NCI-H526 treated with DMSO at 0.1 percent for 48 hours (cell line): ENCODE results near the gene MMP24OS.

ENCODE experiments used
- DNase-seq: peaks from one replicate; lab custom pipeline; 2025; lab: John Stamatoyannopoulos, UW

The MMP24OS gene

GRCh38 chr20:35290887-35291417 is 13.0 kb upstream of the MMP24OS start:
- no peak for DNase-seq

- no peak for DNase-seq
Observed at GRCh38 chr20:35290186-35290886, 12.4 kb upstream of the MMP24OS start.

- DNase-seq: no peak
Observed at GRCh38 chr20:35288325-35289060, 10.6 kb upstream of the MMP24OS start.

GRCh38 chr20:35287509-35288324 is 9.8 kb upstream of the MMP24OS start:
- DNase-seq: no peak

DNA sequence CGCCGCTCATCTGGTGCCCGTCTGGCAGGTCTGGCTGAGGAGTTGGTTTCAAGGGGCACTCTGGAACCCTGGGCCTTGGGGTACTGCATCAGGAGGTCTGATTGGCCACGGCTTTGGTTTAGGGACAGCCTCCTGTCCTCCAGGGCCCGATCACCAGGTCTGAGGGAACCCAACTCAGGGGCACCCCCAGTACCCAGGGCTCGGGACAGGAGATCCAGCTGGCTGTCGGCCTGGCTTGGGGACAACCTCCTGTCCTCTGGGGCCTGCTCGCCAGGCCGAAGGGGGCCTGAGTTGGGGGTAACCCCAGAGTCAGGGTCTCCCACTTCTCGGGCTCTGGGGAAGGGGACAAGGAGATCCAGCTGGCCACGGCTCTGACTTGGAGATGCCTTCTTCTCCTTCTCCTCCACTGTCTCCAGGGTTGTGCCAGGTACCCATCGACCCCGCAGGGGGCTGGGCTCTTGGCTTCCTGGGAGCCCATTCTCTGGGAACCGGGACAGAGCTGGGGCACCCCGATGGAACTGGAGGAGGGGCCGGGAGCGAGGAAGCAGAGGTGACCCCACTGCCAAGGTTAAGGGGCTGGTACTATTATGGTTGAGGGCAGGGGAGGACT is 9.1 kb upstream of the MMP24OS start:
- no peak for DNase-seq

DNA sequence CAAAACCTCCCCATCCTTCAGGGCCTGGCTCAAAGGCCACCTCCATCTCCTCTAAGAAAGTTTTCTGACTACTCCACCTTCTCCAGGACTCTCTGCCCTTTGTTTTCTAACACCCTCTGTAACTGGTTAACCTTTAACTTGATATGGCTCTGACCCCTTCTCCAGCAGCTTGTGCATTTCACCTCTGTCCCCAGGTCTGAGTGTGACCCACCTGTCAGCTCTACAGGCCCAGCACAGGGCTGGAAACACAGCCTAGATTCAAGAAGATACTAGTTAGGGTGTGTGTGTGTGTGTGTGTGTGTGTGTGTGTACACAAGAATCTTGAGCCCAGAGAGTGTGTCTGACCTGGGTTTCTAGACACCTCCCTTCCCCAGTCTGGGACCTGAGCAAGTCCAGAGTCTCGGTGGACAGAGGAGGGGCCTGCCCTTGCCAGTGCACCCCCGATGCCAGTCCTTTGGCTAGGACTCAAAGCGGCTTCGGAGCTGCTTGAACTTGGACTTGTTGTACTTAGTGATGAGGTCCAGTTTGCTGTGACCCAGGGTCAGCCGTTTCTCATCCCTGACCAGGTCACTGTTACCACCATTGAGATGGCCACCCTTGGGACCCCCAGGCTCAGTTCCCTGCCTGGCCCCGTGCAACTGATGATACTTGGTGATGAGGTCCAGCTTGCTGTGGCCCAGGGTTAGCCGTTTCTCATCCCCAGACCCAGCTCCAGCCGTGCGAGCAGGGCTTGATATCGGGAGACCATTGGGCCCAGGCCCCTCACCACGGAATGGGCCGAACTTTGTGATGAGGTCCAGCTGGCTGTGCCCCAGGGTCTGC is 8.4 kb upstream of the MMP24OS start:
- DNase-seq: no peak

DNA sequence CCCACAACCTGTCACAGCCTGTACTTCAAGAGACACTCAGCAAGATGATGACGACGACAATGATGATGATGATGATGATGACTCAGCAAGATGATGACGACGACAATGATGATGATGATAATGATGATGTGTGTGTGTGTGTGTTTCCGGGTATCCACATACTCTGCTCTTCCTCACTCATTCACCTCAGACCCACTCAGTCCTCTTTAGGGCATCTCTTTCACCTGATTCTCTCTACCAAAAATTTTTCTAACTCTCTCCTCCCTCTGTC is 7.8 kb upstream of the MMP24OS start:
- DNase-seq: no peak

GRCh38 chr20:35284992-35285805 is 7.3 kb upstream of the MMP24OS start:
- no peak for DNase-seq

GRCh38 chr20:35284267-35284991 is 6.5 kb upstream of the MMP24OS start, which contains the start of gene EIF6:
Gene EIF6 (minus strand): TSS chr20:35284772. CDS start chr20:35284487, 285 bp downstream.
- DNase-seq: peak; percentile 88

DNA sequence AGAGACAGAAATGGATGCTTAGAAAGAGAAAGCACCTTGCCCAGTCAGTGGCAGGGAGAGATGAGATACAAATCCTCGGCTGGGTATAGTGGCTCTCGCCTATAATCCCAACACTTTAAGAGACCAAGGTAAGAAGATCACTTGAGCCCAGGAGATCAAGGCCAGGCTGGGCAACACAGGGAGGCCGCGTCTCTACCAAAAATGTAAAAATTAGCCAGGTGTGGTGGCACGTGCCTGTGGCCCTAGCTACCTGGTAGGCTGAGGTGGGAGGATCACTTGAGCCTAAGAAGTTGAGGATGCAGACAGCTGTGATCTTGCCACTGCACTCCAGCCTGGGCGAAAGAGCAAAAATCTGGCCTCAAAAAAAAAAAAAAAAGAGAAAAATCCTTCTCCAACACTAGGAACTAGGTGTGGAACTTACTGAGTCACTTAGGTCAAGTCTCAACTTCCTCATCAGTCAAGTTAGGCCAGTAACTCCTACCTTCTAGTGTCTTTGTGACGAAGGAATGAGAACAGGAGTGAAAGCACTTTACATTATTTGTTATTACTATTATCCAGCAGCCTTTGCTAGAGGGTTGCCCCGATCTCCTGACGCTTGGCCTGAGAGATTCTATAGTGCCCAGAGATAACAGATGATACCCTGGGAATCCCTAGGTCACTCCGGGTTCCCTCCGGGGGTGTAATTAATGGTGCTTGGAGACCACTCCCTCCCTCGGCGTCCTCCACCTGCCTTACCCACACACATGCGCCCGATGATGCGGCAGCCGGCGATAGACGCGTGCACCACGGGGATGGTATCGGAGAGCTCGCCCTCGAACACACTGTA is 5.7 kb upstream of the MMP24OS start:
- no peak for DNase-seq

DNA sequence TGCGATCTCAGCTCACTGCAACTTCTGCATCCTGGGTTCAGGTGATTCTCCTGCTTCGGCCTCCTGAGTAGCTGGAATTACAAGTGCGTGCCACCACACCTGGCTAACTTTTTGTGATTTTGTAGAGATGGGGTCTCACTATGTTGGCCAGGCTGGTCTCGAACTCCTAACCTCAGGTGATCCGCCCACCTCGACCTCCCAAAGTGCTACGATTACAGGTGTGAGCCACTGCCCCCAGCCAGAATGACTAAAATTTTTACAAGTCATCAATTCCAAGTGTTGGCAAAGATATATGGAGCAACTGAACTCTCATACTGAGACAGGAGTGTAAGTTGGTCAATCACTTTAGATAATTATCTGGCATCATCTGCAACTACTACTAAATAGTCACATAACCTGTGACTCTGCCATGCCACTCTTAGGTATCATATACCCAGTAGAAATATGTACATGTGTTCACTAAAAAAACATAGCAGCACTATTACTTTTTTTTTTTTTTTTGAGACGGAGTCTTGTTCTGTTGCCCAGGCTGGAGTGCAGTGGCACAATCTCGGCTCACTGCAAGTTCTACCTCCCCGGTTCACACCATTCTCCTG is 3.7 kb upstream of the MMP24OS start:
- no peak for DNase-seq

GRCh38 chr20:35280523-35280922 is 2.6 kb upstream of the MMP24OS start:
- DNase-seq: no peak

DNA sequence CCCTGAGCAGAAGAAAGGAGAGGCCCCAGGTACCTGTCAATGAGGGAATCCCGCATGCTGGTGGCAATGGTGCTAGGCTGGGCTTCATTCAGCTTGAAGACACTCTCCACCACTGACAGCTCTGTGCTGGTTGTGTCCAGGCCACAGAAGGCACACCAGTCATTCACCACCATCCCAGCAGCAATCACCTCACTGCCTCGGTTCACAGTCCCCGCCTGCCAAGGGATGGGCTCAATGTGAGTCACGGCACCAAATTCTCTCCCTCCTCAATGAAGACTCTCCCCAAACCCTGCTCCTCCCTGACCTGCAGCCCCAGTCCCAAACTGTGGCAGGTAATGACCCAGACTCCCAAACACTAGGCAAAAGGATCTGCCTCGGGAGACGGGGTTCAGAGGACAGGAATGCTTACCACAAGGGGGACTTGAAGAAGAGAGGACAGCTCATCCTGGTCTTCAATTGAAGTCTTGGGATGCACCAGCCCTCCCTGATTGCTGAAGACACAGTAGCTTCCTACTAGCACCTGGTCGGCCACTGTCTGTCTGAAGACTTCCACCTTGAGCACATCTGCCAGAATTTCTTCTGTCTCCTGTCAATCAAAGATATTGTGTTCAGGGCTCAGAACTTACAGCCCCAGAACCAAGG is 1.7 kb upstream of the MMP24OS start:
- DNase-seq: no peak

- no peak for DNase-seq
Observed at GRCh38 chr20:35279040-35279439, 1.1 kb upstream of the MMP24OS start.

DNA sequence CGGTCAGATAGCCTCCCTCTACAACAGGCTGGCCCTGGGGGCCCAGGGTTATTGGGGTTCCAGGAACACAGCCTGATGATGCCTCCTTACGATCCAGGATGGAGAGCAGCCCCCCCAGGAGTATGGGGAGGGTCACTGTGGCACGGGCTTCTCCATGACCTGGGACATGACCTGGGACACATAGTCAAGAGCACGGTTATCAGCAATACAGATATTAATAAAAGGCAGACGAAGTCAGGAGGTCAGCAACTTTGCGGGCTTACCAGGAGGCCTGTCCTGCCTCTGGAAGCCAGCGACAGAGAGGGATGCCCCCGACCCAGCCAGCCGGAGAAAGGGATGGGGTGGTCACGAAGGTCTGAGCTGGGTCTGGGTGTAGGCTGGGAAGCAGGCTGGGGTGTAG is 795 bp downstream of the MMP24OS start:
- no peak for DNase-seq

- DNase-seq: no peak
Observed at GRCh38 chr20:35276408-35276807, 1.5 kb downstream of the MMP24OS start.

DNA sequence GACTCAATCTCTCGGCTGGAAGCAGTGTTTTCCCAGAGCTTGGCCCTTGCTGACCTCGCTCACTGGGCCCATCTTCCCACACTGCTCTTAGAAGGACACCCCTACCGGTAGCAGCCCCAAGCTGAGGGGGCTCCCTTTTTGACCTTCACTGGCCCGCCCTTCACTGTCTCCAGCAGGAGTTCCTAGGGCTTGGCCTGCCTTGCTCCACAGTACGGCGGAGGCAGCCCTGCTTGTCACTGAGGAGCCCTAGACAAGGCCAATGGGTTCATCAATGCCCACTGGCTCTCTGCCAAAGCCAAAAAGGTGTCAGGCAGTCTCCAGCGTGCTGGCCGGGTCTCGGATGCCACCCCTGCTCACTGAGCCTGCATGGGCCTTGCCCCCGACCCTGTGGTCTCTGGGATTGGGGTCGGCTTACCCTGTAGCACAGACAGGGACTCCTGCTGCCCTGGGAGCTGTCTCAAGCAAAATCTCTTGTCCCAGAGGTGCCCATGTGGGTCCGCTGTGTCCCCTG is 2.1 kb downstream of the MMP24OS start:
- no peak for DNase-seq
